ENCODE data around the gene APBA1. TPM values are rescaled to one million over a fixed set of nuclear protein-coding genes. Genes with fewer than 3 reads are reported as not detected.

The APBA1 gene
- total and polyA plus RNA-seq, 2 of the 4 experiments (the other 2 are of a cell fraction), result 3.8 to 5.1 TPM

GRCh38 chr9:69627281-69627680 lies 44.9 kb downstream of the APBA1 start:
- TF ChIP-seq CEBPB (IDR thresholded peaks at IDR 0.05; ENCODE audit: low read depth, low read length) (no peak), RCOR1 (IDR thresholded peaks at IDR 0.05; ENCODE audit: insufficient replicate concordance, low read length) (no peak), USF2 (IDR thresholded peaks at IDR 0.05; ENCODE audit: low read depth, low read length) (no peak), POLR2A (IDR thresholded peaks at IDR 0.05; ENCODE audit: low read depth, low read length) (no peak), FOS (IDR thresholded peaks at IDR 0.05; ENCODE audit: low read depth, low read length) (no peak), NFE2L2 (IDR thresholded peaks at IDR 0.05; ENCODE audit: low read depth, low read length) (no peak), CTCF (conservative IDR thresholded peaks at IDR 0.05; ENCODE audit: low read depth, low read length) (no peak), CHD1 (IDR thresholded peaks at IDR 0.05; ENCODE audit: low read depth, low read length) (no peak), SMC3 (IDR thresholded peaks at IDR 0.05; ENCODE audit: low read depth, low read length) (no peak), MAFK (IDR thresholded peaks at IDR 0.05; ENCODE audit: low read depth, low read length) (no peak), RFX5 (IDR thresholded peaks at IDR 0.05; ENCODE audit: low read depth, low read length) (no peak), MAZ (IDR thresholded peaks at IDR 0.05; ENCODE audit: borderline replicate concordance, low read depth, low read length) (no peak), RAD21 (IDR thresholded peaks at IDR 0.05; ENCODE audit: low read length) (no peak), MXI1 (IDR thresholded peaks at IDR 0.05; ENCODE audit: borderline replicate concordance, low read depth, low read length) (no peak), BHLHE40 (IDR thresholded peaks at IDR 0.05; ENCODE audit: low read depth, low read length) (no peak)
- no TSS peak for BruUV-seq (replicated peaks)
- WGBS, 2 experiments (ENCODE audit: extremely low coverage in 2 of 2, insufficient read length in 1 of 2), result no CpG with 5 or more reads among the region's 3 CpGs
- Histone ChIP-seq H3K56ac (ENCODE audit: extremely low read depth, insufficient read depth, low read length) (no peak overlapping the region), H3K9me1 (ENCODE audit: insufficient read depth, low read length) (no peaks in the 10 kb centered on the region), H4K5ac (ENCODE audit: low read depth, low read length) (no peak overlapping the region), H2AK5ac (ENCODE audit: low read depth, low read length) (no peak overlapping the region), H2BK120ac (ENCODE audit: low read depth, low read length) (no peak overlapping the region), H4K91ac (ENCODE audit: insufficient read depth, low read depth, low read length) (no peak overlapping the region), H4K20me1 (ENCODE audit: insufficient read depth, low read length) (no peaks in the 10 kb centered on the region), H2BK20ac (ENCODE audit: low read depth, low read length) (no peak overlapping the region), H3K27ac (ENCODE audit: insufficient read depth, low read length) (no peak overlapping the region), H3K18ac (ENCODE audit: low read depth, low read length) (no peak overlapping the region), H2BK15ac (ENCODE audit: low read depth, low read length) (no peak overlapping the region), H3K27me3 (ENCODE audit: control insufficient read depth, insufficient read depth, low read length) (no peaks in the 10 kb centered on the region), H3K9me3 (ENCODE audit: control insufficient read depth, insufficient read depth, low read length) (no peaks in the 10 kb centered on the region), H2BK5ac (ENCODE audit: low read depth, low read length, poor library complexity, severe bottlenecking) (no peak overlapping the region), H2AFZ (replicated peaks; ENCODE audit: low read length, poor library complexity) (no peak overlapping the region), H3K4me1 (ENCODE audit: control insufficient read depth, insufficient read depth, low read length) (no peaks in the 10 kb centered on the region), H3K9ac (ENCODE audit: low read depth, low read length) (no peak overlapping the region), H3K4ac (ENCODE audit: low read depth, low read length) (no peak overlapping the region), H3K4me3 (ENCODE audit: insufficient read depth, low read depth, low read length) (no peak overlapping the region), H3K4me2 (ENCODE audit: low read depth, low read length) (no peak overlapping the region), H3K79me1 (ENCODE audit: low read depth in 1 of 2, low read length in 2 of 2) (peaks cover 0 to 3% of the 10 kb centered on the region in 2 experiments; a peak in 1 of 4 replicates), H3K14ac (replicated peaks; ENCODE audit: low read depth, low read length) (no peak overlapping the region), H3K23ac (ENCODE audit: low read depth, low read length) (no peak overlapping the region), H2AK9ac (replicated peaks; ENCODE audit: low read depth, low read length, poor library complexity) (no peak overlapping the region), H3K36me3 (ENCODE audit: control insufficient read depth, insufficient read depth, low read length) (no peaks in the 10 kb centered on the region), H4K8ac (ENCODE audit: low read depth in 2 of 2, low read length in 2 of 2) (no peak overlapping the region)
- intact Hi-C loops (cut with micrococcal nuclease) (no loop called here), in situ Hi-C loops (cut with MboI; ENCODE audit: low sequenced_read_pairs) (no loop called here), dilution Hi-C loops (cut with HindIII; ENCODE audit: low sequenced_read_pairs, unreplicated experiment) (no loop called here)
- DNase-seq (no peak), ATAC-seq (ENCODE audit: low read depth) (no peak)
- POLR2A ChIA-PET (ENCODE audit: unreplicated experiment), result no interaction called here
- CTCF ChIA-PET, result no interaction called here

All from IMR-90 (cell line).